ENCODE results near the gene ZNF609.

- TF ChIP-seq ZNF274 (IDR thresholded peaks at IDR 0.05; ENCODE audit: low read depth, low read length) (no peak), SUZ12 (IDR thresholded peaks at IDR 0.05; ENCODE audit: extremely low read depth, insufficient read depth, insufficient read length) (no peak)
These were observed 41.0 kb downstream of the ZNF609 start for GRCh38 chr15:64501396-64501715.
